Pancreas (tissue), 10 donors: Measurements from ENCODE around the gene BPIFB2. TPM values are rescaled to one million over a fixed set of nuclear protein-coding genes. Genes with fewer than 3 reads are reported as not detected.
A peak's percentile ranks its signal among the peaks of the same experiment; 100 is the strongest.

ENCODE experiments used
- ATAC-seq, 4 donors: fragments of 200-7000 bp; cut with Tn5 transposase; one replicate each; pipeline versions ENCODE4 v1.8.0 to v1.9.1; 2020; ENCODE audit warnings: mild to moderate bottlenecking in 4 of 4, moderate library complexity in 4 of 4
- DNase-seq, 6 donors: peaks; one replicate each; pipeline ENCODE4 v3.0.0-alpha.2; 2020
- FAIRE-seq: peaks from 2 replicates; lab custom pipeline; 2012; peaks lifted over from hg19 to GRCh38; lab: Jason Lieb, UNC
- H3K27ac ChIP-seq, 4 donors: fragments of 200-600 bp; sonication (generic); 1 replicate in 3 of 4; 2 replicates in 1 of 4; pipeline versions ENCODE4 v1.5.0 to v1.8.0; 2020
- H3K27me3 ChIP-seq, 4 donors: fragments of 200-600 bp; one replicate each; pipeline ENCODE4 v1.8.0; 2021
- H3K36me3 ChIP-seq, 3 donors: fragments of 200-600 bp; sonication (generic) in 1 of 3; one replicate each; pipeline versions ENCODE4 v1.5.0 to v1.8.0; 2020 to 2021
- H3K4me1 ChIP-seq, 3 donors: fragments of 200-600 bp; one replicate each; pipeline ENCODE4 v1.8.0; 2021
- H3K4me3 ChIP-seq, 4 donors: fragments of 200-600 bp; sonication (generic) in 2 of 4; one replicate each; pipeline versions ENCODE4 v1.5.0 to v1.8.0; 2020 to 2021
- H3K9me3 ChIP-seq, 4 donors: fragments of 200-600 bp; one replicate each; pipeline ENCODE4 v1.8.0; 2021
- WGBS, 2 donors: extraction: QIAGEN DNeasy Blood & Tissue Kit; methylation state at CpG; one replicate each; pipeline ENCODE4 v1.1.7; 2013; 5-methylcytosine and 5-hydroxymethylcytosine counted together
- intact Hi-C, 3 donors: fragments of 100-400 bp; cut with DNase I; formaldehyde crosslinking; loops; one replicate each; pipeline versions ENCODE4 v1.11.1 to v1.14.2; 2022
- polyA plus RNA-seq, 2 donors: library from polyadenylated mRNA; stranded (reverse); fragments of 200-250 nt; gene quantifications; one replicate each; pipeline ENCODE4 v1.2.3, GENCODE V29; 2013
- total RNA-seq, 6 donors: library from RNA; stranded (reverse); fragmentation: NEBNext Ultra II Directional in 4 of 6; extraction: Animal tissue kit (Norgen Biotek cat#: 25700) in 4 of 6; gene quantifications; one replicate each; pipeline versions ENCODE4 v1.2.1 to v1.2.4, GENCODE V29; 2021 to 2023
- TF ChIP-seq, protein P1 (sequence below), 4 donors: fragments of 200-600 bp; sonication (generic) in 3 of 4; IDR thresholded peaks; one replicate each; pipeline versions ENCODE4 v1.5.0 to v1.8.0; 2021; ENCODE audit warnings: antibody characterized with exemption in 4 of 4
- donor health status: healthy with polysubstance abuse.
- donor health status: DM: no; HTN: no; CAD: no; lungs with moderate emphysema.
- donor health status: DM: no; HTN: no; CAD: no.
- donor health status: control.
- donor health status: control.
- donor health status: Bipolar disorder and iron deficiency.
- donor health status: DM: yes; HTN: yes; CAD: no.
- donor health status: DM: no; HTN: no; CAD: no.
- donor health status: DM: no; HTN: no; CAD: no.
- donor health status: DM: yes; HTN: yes; CAD: no.

The BPIFB2 gene
- total and polyA plus RNA-seq, 8 donors = 0.05 to 0.16 TPM; not detected in 6

DNA sequence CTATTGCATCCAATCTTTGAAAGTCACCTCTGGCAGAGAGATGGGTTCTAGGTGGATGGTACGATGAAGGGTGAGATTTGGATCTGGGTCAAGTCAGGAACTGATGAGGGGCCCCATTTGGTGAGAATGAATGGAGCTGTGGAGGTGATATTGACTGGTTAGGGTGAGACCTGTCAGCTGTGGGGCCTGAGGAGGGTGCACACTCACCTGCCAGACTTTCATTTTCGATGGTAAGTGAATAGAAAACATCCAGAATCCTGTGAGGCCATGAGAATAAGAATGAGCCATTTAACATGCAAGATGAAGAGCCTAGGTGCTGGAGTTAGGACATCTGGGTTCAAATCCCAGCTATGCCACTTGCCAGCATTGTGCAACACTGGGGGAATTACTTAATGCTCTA, 10.1 kb upstream of the BPIFB2 start:
- Histone ChIP-seq H3K27ac (no peak overlapping the region), H3K36me3 (no peaks in the 10 kb centered on the region), H3K27me3 (no peaks in the 10 kb centered on the region), H3K9me3 (no peaks in the 10 kb centered on the region), H3K4me3 (no peak overlapping the region), H3K4me1 (no peaks in the 10 kb centered on the region)
- DNase-seq (no peak), ATAC-seq (no peak), FAIRE-seq (no peak)
- TF ChIP-seq, protein P1, sequence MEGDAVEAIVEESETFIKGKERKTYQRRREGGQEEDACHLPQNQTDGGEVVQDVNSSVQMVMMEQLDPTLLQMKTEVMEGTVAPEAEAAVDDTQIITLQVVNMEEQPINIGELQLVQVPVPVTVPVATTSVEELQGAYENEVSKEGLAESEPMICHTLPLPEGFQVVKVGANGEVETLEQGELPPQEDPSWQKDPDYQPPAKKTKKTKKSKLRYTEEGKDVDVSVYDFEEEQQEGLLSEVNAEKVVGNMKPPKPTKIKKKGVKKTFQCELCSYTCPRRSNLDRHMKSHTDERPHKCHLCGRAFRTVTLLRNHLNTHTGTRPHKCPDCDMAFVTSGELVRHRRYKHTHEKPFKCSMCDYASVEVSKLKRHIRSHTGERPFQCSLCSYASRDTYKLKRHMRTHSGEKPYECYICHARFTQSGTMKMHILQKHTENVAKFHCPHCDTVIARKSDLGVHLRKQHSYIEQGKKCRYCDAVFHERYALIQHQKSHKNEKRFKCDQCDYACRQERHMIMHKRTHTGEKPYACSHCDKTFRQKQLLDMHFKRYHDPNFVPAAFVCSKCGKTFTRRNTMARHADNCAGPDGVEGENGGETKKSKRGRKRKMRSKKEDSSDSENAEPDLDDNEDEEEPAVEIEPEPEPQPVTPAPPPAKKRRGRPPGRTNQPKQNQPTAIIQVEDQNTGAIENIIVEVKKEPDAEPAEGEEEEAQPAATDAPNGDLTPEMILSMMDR (IDR thresholded peaks at IDR 0.05) = no peak
- WGBS, 2 donors = 47 to 59% methylated on average over 2 of the region's 2 CpGs
- intact Hi-C loops = no loop called here

DNA sequence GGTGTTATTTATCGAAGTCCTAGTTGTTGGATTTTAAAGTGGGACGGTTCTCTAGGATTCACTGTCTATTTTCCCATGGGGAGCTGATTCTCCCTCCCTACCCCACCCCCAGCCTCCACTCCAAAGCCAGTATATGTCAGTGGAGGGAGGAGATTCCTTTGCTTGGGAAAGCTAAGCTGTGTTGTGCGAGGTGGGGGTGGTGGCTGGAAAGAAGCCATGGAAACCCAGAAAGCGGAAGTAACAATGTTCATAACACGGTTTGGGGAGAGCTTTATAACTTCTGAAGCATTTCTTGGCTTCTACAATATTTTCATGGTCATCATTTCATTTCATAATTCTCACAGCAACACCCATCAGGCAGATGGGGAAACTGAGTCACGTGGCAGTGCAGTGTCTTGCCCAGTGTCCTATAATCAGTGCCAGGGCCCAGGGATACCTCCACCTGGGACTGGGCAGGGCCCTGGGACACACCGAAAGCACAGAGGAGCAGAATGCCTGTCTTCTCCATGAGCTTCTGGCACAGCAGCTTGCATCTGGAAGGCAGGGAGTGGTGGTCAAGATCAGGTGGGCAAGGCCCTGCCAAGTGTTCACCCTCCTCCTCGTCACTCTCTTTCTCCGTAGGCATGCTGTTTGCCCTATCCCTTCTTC, 7.8 kb upstream of the BPIFB2 start:
- ATAC-seq (peak in 1 of 4 donors; percentile 47), FAIRE-seq (no peak), DNase-seq (no peak)
- Histone ChIP-seq H3K4me1 (no peaks in the 10 kb centered on the region), H3K27ac (no peak overlapping the region), H3K9me3 (no peaks in the 10 kb centered on the region), H3K27me3 (no peaks in the 10 kb centered on the region), H3K4me3 (no peak overlapping the region), H3K36me3 (no peaks in the 10 kb centered on the region)
- TF ChIP-seq, protein P1 (IDR thresholded peaks at IDR 0.05) = no peak
- intact Hi-C loops = no loop called here
- WGBS, 2 donors = 49 to 62% methylated on average over 9 of the region's 9 CpGs

DNA sequence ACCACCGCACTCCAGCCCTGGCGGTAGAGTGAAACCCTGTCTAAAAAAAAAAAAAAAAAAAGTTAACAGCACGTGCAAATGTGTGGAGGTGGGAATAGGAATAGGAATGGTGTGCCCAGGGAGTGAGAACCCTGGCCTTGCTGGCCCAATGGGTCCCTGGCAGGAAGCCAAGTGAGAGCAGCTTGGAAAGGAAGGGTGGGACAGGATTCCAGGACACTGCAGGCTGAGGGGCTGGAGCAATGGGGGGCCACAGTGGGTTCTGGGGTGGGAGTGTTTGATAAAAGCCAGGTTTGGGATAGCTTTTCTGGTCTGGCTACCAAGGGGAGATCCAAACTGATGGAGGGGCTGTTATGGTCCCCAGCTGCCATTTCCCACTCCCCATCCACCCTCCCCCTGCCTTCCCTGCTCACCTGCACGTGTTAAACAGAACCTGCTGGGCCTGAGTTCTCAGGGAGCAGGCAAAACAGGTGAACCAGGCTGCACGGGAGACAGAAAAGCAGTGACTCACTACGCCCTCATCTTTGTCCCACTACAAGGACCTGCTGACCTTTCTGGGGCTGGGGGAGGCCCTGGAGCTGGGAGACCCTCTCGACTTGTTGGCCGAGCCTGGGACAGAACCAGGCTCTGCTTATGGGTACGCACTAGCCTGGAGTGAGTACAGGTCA, 6.6 kb upstream of the BPIFB2 start:
- FAIRE-seq = no peak
- 37 to 52% methylated on average over 9 of the region's 9 CpGs for WGBS, 2 donors
- H3K27ac ChIP-seq = no peak overlapping the region
- H3K4me3 ChIP-seq = no peak overlapping the region
- ATAC-seq = no peak
- H3K36me3 ChIP-seq = no peaks in the 10 kb centered on the region
- no peaks in the 10 kb centered on the region for H3K4me1 ChIP-seq
- no peaks in the 10 kb centered on the region for H3K27me3 ChIP-seq
- TF ChIP-seq, protein P1 (IDR thresholded peaks at IDR 0.05) = no peak
- intact Hi-C loops = no loop called here
- peak in 1 of 6 donors; percentile 51 for DNase-seq
- no peaks in the 10 kb centered on the region for H3K9me3 ChIP-seq

DNA sequence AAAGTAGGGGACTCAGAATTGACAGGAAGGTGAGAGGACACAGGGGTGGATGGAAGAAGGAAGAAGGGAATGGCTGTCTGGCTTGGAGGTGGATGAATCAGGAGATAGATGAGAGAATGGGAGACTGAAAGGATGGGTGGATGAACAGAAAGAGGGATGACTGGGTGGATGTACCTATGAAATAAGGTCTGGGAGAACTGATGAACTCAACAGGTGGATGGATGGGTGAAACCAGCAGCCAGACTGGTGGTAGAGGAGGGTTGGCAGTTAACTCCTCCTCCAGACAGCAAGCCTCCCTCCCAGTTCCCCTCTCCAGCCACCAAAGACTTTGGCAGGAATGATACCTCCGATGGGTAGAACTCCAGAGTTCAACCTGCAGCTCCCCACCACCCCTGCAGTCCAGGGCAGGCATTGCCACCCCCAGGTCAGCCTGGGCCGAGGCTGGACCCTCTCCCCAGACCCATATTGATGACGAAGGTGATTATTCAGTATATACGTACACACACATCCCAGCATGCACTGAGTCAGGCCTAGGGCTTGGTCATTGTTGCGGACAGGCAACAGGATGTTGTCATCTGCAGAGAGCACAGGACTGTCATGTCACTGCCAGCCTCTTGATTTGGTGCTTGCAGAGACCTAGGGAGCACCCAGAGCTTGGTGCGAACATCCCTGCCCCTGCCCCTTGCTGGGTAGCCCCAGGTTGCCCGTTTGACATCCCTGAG, 5.3 kb upstream of the BPIFB2 start:
- Histone ChIP-seq H3K36me3 (no peaks in the 10 kb centered on the region), H3K4me1 (no peaks in the 10 kb centered on the region), H3K27me3 (no peaks in the 10 kb centered on the region), H3K27ac (no peak overlapping the region), H3K9me3 (no peaks in the 10 kb centered on the region), H3K4me3 (no peak overlapping the region)
- TF ChIP-seq, protein P1 (IDR thresholded peaks at IDR 0.05) = no peak
- ATAC-seq = no peak
- WGBS, 2 donors = 66 to 72% methylated on average over 7 of the region's 7 CpGs
- FAIRE-seq = no peak
- DNase-seq = peak in 1 of 6 donors; percentile 26
- intact Hi-C loops = no loop called here
